Glutamatergic neuron (in vitro differentiated cells): ENCODE results near the gene TLX2. TPM values are rescaled to one million over a fixed set of nuclear protein-coding genes. Genes with fewer than 3 reads are reported as not detected.

Experiments used
- DNase-seq: peaks from one replicate; pipeline ENCODE4 v3.0.0; 2022
- H3K27ac Mint-ChIP-seq: one replicate; pipeline ENCODE4 v1.8.0; 2020; ENCODE audit warnings: mild to moderate bottlenecking, mixed read lengths, inconsistent platforms; ENCODE audit not compliant: unreplicated experiment
- H3K27me3 Mint-ChIP-seq: one replicate; pipeline ENCODE4 v1.8.0; 2020; ENCODE audit warnings: mild to moderate bottlenecking, moderate library complexity, mixed read lengths, inconsistent platforms; ENCODE audit not compliant: unreplicated experiment
- H3K36me3 Mint-ChIP-seq: one replicate; pipeline ENCODE4 v1.8.0; 2020; ENCODE audit warnings: mild to moderate bottlenecking, mixed read lengths, inconsistent platforms; ENCODE audit not compliant: unreplicated experiment
- H3K4me1 Mint-ChIP-seq: one replicate; pipeline ENCODE4 v1.8.0; 2020; ENCODE audit warnings: mild to moderate bottlenecking, low read depth, mixed read lengths, inconsistent platforms; ENCODE audit not compliant: unreplicated experiment
- H3K4me3 Mint-ChIP-seq: one replicate; pipeline ENCODE4 v1.8.0; 2020; ENCODE audit warnings: mild to moderate bottlenecking, mixed read lengths, inconsistent platforms; ENCODE audit not compliant: unreplicated experiment
- H3K9me3 Mint-ChIP-seq: one replicate; pipeline ENCODE4 v1.8.0; 2020; ENCODE audit warnings: mild to moderate bottlenecking, moderate library complexity, mixed read lengths, inconsistent platforms; ENCODE audit not compliant: unreplicated experiment
- CTCF ChIP-seq: fragments of 200-600 bp; sonication (generic); IDR thresholded peaks from one replicate; pipeline ENCODE4 v1.5.0; 2021; ENCODE audit not compliant: partially characterized antibody, unreplicated experiment
- total RNA-seq: library from RNA; stranded (reverse); fragmentation: NEBNext Ultra II Directional; extraction: Animal tissue kit (Norgen Biotek cat#: 25700); gene quantifications from one replicate; pipeline ENCODE4 v1.2.1, GENCODE V29; 2021; ENCODE audit not compliant: unreplicated experiment

Gene TLX2
- total RNA-seq, 1 donor from 2014 or later = 21.2 TPM

- TF ChIP-seq CTCF = no peak
- no peak overlapping the region for H3K27ac Mint-ChIP-seq
- H3K36me3 Mint-ChIP-seq = peaks cover 9% of the 10 kb centered on the region
- H3K4me1 Mint-ChIP-seq = no peaks in the 10 kb centered on the region
- peaks cover 27% of the 10 kb centered on the region for H3K27me3 Mint-ChIP-seq
- DNase-seq = no peak
- H3K9me3 Mint-ChIP-seq = peaks cover 15% of the 10 kb centered on the region
- H3K4me3 Mint-ChIP-seq = no peak overlapping the region
Observed at GRCh38 chr2:74524955-74525716, 10.9 kb downstream of the TLX2 start.

- no peak within 1 kb of the TSS for H3K4me3 Mint-ChIP-seq
- H3K36me3 Mint-ChIP-seq = peaks cover 9% of the 10 kb centered on the region
- peak within 1 kb of the TSS; percentile 22 for H3K27ac Mint-ChIP-seq
- no peak for TF ChIP-seq CTCF
- H3K27me3 Mint-ChIP-seq = peaks cover 24% of the 10 kb centered on the region
- DNase-seq = no peak
- H3K4me1 Mint-ChIP-seq = peaks cover 3% of the 10 kb centered on the region
- peaks cover 15% of the 10 kb centered on the region for H3K9me3 Mint-ChIP-seq
Observed at GRCh38 chr2:74525717-74526648, 11.7 kb downstream of the TLX2 start, which contains the start of gene DQX1. Gene DQX1, minus strand, starts transcription at chr2:74526231. Its CDS starts 502 bp downstream, at chr2:74525729.

- Mint-ChIP-seq H3K27me3 (peaks cover 19% of the 10 kb centered on the region), H3K4me3 (no peak overlapping the region)
Observed at GRCh38 chr2:74526649-74527230, 12.5 kb downstream of the TLX2 start.

GRCh38 chr2:74527741-74528140 is 13.5 kb downstream of the TLX2 start:
- peaks cover 20% of the 10 kb centered on the region for H3K9me3 Mint-ChIP-seq
- peaks cover 19% of the 10 kb centered on the region for H3K4me1 Mint-ChIP-seq
- DNase-seq = no peak
- TF ChIP-seq CTCF = no peak
- H3K4me3 Mint-ChIP-seq = peak overlapping the region; percentile 96
- H3K27ac Mint-ChIP-seq = no peak overlapping the region
- peaks cover 9% of the 10 kb centered on the region for H3K36me3 Mint-ChIP-seq
- peaks cover 11% of the 10 kb centered on the region for H3K27me3 Mint-ChIP-seq

More at GRCh38 chr2:74526649-74527230, 12.5 kb downstream of the TLX2 start:
- no peak for DNase-seq
- H3K27ac Mint-ChIP-seq = no peak overlapping the region
- no peak for TF ChIP-seq CTCF
- peaks cover 9% of the 10 kb centered on the region for H3K4me1 Mint-ChIP-seq
- peaks cover 9% of the 10 kb centered on the region for H3K36me3 Mint-ChIP-seq
- H3K9me3 Mint-ChIP-seq = peaks cover 18% of the 10 kb centered on the region
